ENCODE results near the gene LFNG. TPM values are rescaled to one million over a fixed set of nuclear protein-coding genes. Genes with fewer than 3 reads are reported as not detected.

The LFNG gene
- total RNA-seq, 1 donor from 2014 or later = 41.0 TPM

DNA sequence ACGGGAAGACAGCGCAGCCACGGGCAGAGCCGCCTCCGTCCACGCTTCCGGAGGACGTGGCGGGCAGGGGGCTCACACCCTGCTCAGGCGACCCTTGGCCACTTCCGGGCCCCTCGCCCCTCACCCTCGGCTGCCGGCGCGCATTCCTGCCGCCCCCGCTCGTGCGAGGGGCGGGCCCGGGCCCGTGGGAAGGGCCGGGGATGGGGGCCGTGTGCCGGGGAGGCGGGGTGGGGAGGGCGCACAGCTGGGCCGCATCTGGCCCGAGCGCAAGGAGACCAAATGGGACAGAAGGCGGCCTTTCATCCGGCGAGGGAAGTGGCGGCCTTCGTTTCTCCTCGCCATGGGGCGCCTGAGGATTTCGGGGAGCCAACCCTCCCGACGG is 846 bp upstream of the LFNG start:
- Mint-ChIP-seq H3K9me3 (no peaks in the 10 kb centered on the region), H3K27ac (no peak overlapping the region), H3K36me3 (ENCODE audit: low read depth) (peaks cover 6% of the 10 kb centered on the region), H3K27me3 (ENCODE audit: low read depth) (peaks cover 3% of the 10 kb centered on the region), H3K4me3 (ENCODE audit: low read depth) (peak overlapping the region; percentile 69), H3K4me1 (ENCODE audit: low read depth) (peaks cover 27% of the 10 kb centered on the region)
- no peak for DNase-seq (ENCODE audit: low spot score)
- intact Hi-C loops (cut with micrococcal nuclease) = loop anchor here (1.0 kb wide), 1 partner anchor 41 kb away; no protein-coding TSS in a partner anchor

- intact Hi-C loops (cut with micrococcal nuclease) = no loop called here
- Mint-ChIP-seq H3K9me3 (no peaks in the 10 kb centered on the region), H3K27me3 (ENCODE audit: low read depth) (peaks cover 3% of the 10 kb centered on the region), H3K36me3 (ENCODE audit: low read depth) (peaks cover 6% of the 10 kb centered on the region), H3K4me3 (ENCODE audit: low read depth) (peak overlapping the region; percentile 98), H3K4me1 (ENCODE audit: low read depth) (peaks cover 27% of the 10 kb centered on the region), H3K27ac (peak overlapping the region; percentile 79)
- DNase-seq (ENCODE audit: low spot score) = peak; percentile 29
Measured at GRCh38 chr7:2520131-2520760, 672 bp downstream of the LFNG start.

DNA sequence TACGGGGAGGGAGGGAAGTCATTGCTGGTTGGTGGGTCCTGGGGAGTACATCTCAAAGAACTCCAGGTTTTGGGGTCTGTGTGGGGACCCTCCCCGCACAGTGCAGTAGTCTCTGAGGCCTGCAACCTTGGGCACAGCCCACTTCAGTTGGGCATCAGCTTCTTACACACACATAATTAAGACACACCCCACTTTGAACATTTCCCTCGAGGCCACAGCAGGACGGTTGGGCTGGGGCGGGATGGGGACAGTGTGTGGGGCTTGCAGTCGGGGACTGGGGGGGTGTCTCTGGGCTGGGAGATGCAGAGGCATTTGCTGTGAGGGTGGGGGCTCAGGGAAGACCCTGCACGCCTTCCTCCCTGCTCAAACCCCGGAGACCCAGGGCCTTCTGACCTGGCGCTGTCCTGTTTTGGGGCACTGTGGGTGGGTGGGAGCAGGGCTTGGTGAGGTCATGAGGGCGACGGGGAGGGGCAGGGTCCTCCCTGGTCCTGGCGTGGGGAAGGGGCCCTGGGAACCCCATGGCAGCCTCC is 1.3 kb downstream of the LFNG start:
- Mint-ChIP-seq H3K36me3 (ENCODE audit: low read depth) (peaks cover 8% of the 10 kb centered on the region), H3K9me3 (no peaks in the 10 kb centered on the region), H3K27ac (peak overlapping the region; percentile 46), H3K4me3 (ENCODE audit: low read depth) (peak overlapping the region; percentile 98), H3K4me1 (ENCODE audit: low read depth) (peaks cover 27% of the 10 kb centered on the region), H3K27me3 (ENCODE audit: low read depth) (peaks cover 3% of the 10 kb centered on the region)
- intact Hi-C loops (cut with micrococcal nuclease) = no loop called here
- DNase-seq (ENCODE audit: low spot score) = no peak

- intact Hi-C loops (cut with micrococcal nuclease) = no loop called here
- Mint-ChIP-seq H3K4me1 (ENCODE audit: low read depth) (peaks cover 27% of the 10 kb centered on the region), H3K4me3 (ENCODE audit: low read depth) (peak overlapping the region; percentile 98), H3K36me3 (ENCODE audit: low read depth) (peaks cover 12% of the 10 kb centered on the region), H3K9me3 (no peaks in the 10 kb centered on the region), H3K27ac (peak overlapping the region; percentile 87), H3K27me3 (ENCODE audit: low read depth) (peaks cover 3% of the 10 kb centered on the region)
- no peak for DNase-seq (ENCODE audit: low spot score)
Measured at GRCh38 chr7:2521341-2521745, 1.8 kb downstream of the LFNG start.

- DNase-seq (ENCODE audit: low spot score) = peak; percentile 62
- peak overlapping the region; percentile 98 for H3K4me3 Mint-ChIP-seq (ENCODE audit: low read depth)
- H3K36me3 Mint-ChIP-seq (ENCODE audit: low read depth) = peaks cover 19% of the 10 kb centered on the region
- peaks cover 3% of the 10 kb centered on the region for H3K27me3 Mint-ChIP-seq (ENCODE audit: low read depth)
- peak overlapping the region; percentile 87 for H3K27ac Mint-ChIP-seq
- H3K9me3 Mint-ChIP-seq = no peaks in the 10 kb centered on the region
- intact Hi-C loops (cut with micrococcal nuclease) = loop anchor here (1.0 to 2.0 kb wide), 3 partner anchors 8 to 115 kb away; partner anchors contain the start of gene BRAT1
- peaks cover 27% of the 10 kb centered on the region for H3K4me1 Mint-ChIP-seq (ENCODE audit: low read depth)
Measured at GRCh38 chr7:2521952-2522591, 2.5 kb downstream of the LFNG start.

DNA sequence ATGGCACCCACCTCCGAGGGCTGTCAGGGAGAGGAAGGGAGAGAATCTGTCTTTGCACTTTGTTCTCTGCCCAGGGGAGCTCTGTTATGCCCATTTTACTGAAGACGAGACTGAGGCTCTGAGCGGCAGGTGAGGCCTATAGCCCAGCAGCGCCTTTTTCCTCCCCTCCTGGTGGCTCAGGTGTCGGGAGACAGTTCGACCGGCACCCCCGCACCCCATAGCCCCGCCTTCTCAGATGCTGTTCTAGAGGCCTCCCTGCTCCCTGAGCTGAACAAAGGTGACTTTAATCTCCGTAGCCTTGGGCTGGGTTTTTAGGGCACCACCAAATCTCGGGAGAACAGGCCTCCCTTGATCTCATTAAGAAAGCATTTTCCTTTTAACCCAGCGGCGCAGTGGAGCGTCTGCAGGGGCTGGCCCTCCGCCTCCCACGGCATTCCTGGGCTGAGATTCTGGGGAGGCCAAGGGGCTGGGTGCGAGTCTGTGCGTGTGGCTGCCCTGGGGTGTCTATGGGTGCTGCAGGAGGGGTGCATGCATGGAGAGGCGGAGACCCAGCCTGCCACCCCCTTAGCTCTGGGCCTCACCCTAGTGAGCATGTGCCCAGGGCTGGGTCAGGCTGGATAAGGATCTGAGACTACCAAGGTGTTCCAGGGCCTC is 3.3 kb downstream of the LFNG start:
- no peaks in the 10 kb centered on the region for H3K9me3 Mint-ChIP-seq
- H3K4me3 Mint-ChIP-seq (ENCODE audit: low read depth) = peak overlapping the region; percentile 98
- H3K27me3 Mint-ChIP-seq (ENCODE audit: low read depth) = no peaks in the 10 kb centered on the region
- H3K27ac Mint-ChIP-seq = peak overlapping the region; percentile 74
- intact Hi-C loops (cut with micrococcal nuclease) = loop anchor here (1.0 to 2.0 kb wide), 3 partner anchors 7 to 116 kb away; partner anchors contain the start of gene BRAT1
- DNase-seq (ENCODE audit: low spot score) = no peak
- peaks cover 27% of the 10 kb centered on the region for H3K4me1 Mint-ChIP-seq (ENCODE audit: low read depth)
- peaks cover 28% of the 10 kb centered on the region for H3K36me3 Mint-ChIP-seq (ENCODE audit: low read depth)

DNA sequence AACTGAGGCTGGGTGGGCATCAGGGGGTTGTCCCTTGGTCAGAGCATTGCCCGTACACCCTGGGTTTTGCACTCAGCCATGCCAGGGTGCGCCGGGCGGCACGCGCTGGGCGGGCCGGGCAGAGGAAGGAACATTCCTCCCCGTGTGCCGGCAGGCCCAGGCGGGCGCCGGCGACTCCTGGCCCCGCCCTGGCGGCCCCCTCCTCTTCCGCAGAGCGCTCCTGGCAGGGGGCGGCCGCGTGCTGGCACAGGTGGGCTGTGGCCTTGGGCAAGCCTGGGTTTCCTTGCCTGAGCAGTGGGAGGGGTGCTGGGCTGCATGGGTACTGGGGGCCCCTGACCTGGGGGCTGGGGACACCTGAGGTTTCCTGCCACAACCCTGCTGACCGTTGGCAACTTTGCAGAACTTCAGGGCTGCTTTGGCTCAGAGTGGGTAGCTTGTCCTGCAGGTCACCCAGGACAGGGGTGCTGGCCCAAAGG is 3.9 kb downstream of the LFNG start:
- peak overlapping the region; percentile 98 for H3K4me3 Mint-ChIP-seq (ENCODE audit: low read depth)
- peaks cover 32% of the 10 kb centered on the region for H3K36me3 Mint-ChIP-seq (ENCODE audit: low read depth)
- H3K27ac Mint-ChIP-seq = no peak overlapping the region
- H3K9me3 Mint-ChIP-seq = no peaks in the 10 kb centered on the region
- H3K4me1 Mint-ChIP-seq (ENCODE audit: low read depth) = peaks cover 32% of the 10 kb centered on the region
- no peaks in the 10 kb centered on the region for H3K27me3 Mint-ChIP-seq (ENCODE audit: low read depth)
- intact Hi-C loops (cut with micrococcal nuclease) = loop anchor here (2.0 kb wide), 2 partner anchors 31 to 117 kb away; partner anchors contain the start of gene BRAT1
- DNase-seq (ENCODE audit: low spot score) = no peak

DNA sequence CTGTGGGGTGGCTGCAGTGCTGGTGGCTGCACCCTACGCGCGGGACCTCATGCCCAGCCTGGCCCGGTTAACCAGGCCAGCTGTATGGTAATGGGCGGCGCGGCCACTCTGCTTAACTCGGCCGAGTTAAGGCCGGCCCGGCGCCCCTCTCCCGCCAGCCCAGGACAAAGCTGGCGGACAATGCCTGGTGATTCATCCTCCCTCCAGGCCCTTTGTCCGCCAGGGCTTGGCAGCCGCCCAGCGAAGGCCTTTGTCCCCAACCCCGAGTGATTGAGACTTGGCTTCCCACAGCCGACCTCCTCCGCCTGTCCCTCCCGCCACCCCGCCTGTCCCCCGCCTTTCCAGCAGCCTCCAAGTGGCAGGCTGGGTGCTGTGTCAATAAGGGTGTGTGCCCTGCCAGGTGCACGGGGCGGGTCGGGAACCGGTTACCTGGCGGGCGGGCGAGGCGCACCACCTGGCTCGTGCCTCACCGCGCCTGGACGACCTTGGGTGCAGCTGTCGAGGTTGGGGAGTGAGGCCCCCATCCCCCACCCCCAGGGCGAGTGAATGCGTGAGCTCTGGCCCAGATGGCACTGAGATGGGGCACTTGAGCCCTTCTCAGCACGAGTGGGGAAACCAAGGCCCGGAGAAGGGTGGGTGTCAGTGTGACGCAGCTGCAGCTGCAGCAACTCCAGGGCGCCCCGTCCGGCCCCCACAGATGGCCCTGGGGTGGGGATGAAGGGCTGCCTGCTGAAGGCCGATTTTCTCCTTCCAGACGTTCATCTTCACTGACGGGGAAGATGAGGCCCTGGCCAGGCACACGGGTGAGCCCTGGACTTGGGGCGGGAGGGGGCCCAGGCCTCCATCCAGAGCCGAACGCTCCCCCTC is 4.6 kb downstream of the LFNG start:
- Mint-ChIP-seq H3K9me3 (no peaks in the 10 kb centered on the region), H3K27ac (no peak overlapping the region), H3K36me3 (ENCODE audit: low read depth) (peaks cover 32% of the 10 kb centered on the region), H3K27me3 (ENCODE audit: low read depth) (no peaks in the 10 kb centered on the region), H3K4me3 (ENCODE audit: low read depth) (peak overlapping the region; percentile 13), H3K4me1 (ENCODE audit: low read depth) (peaks cover 34% of the 10 kb centered on the region)
- intact Hi-C loops (cut with micrococcal nuclease) = loop anchor here (2.0 kb wide), 2 partner anchors 31 to 117 kb away; partner anchors contain the start of gene BRAT1
- DNase-seq (ENCODE audit: low spot score) = no peak

DNA sequence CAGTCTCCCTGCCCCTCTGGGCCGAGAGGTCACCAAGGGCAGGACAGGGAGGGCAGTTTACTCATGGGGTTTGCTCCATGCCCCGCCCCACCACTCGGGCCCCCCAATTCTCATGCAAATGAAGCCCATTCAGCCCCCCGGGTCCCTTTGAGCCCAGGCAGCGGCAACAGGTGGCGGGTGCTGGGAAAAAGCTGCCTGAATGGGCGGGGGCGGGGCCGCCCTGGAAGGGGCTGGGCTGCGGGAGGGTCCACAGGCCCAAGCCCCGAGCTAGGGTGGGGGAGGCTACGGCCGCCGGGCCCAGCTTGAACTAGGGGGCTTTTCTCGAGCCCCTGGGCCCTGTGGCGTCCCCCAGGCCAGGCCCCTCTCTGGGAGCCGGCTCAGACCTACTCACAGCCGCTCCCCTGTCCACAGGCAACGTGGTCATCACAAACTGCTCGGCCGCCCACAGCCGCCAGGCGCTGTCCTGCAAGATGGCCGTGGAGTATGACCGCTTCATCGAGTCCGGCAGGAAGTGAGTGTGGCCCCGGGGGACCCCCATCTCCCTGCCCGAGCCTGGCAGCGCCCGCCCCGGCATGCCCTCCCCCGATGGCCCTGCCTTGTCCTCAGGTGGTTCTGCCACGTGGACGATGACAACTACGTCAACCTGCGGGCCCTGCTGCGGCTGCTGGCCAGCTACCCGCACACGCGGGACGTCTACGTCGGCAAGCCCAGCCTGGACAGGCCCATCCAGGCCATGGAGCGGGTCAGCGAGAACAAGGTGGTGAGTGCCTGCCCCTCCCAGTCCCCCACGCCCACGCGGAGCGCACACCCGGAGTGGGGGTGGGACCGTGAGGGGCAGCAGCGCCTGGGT is 5.5 kb downstream of the LFNG start:
- no peaks in the 10 kb centered on the region for H3K27me3 Mint-ChIP-seq (ENCODE audit: low read depth)

GRCh38 chr7:2525658-2526630 is 6.4 kb downstream of the LFNG start:
- DNase-seq (ENCODE audit: low spot score) = no peak
- Mint-ChIP-seq H3K27me3 (ENCODE audit: low read depth) (no peaks in the 10 kb centered on the region), H3K9me3 (no peaks in the 10 kb centered on the region), H3K4me3 (ENCODE audit: low read depth) (peak overlapping the region; percentile 33), H3K4me1 (ENCODE audit: low read depth) (peaks cover 48% of the 10 kb centered on the region), H3K27ac (no peak overlapping the region), H3K36me3 (ENCODE audit: low read depth) (peaks cover 36% of the 10 kb centered on the region)
- intact Hi-C loops (cut with micrococcal nuclease) = no loop called here

More for the DNA sequence above, 5.5 kb downstream of the LFNG start:
- Mint-ChIP-seq H3K36me3 (ENCODE audit: low read depth) (peaks cover 32% of the 10 kb centered on the region), H3K4me3 (ENCODE audit: low read depth) (no peak overlapping the region), H3K27ac (no peak overlapping the region), H3K4me1 (ENCODE audit: low read depth) (peaks cover 40% of the 10 kb centered on the region), H3K9me3 (no peaks in the 10 kb centered on the region)
- intact Hi-C loops (cut with micrococcal nuclease) = no loop called here
- DNase-seq (ENCODE audit: low spot score) = no peak

All from activated T-helper 2 cell treated with anti-CD3 and anti-CD28 coated beads, Interferon-gamma antibody, Interleukin-2, Interleukin-4, amounts not matched to agents 10 μg/mL and 5 μg/mL and 100 μg/mL, durations not matched to agents 14 hours and 24 hours and 36 hours (primary cell).